ENCODE measurements around the gene TMEM30A.

Gene TMEM30A

GRCh38 chr6:75305573-75305972, 21.0 kb upstream of the TMEM30A start:
- no peak for TF ChIP-seq CTCF (IDR thresholded peaks at IDR 0.05; ENCODE audit: low read depth, low read length, missing control alignments)
- DNase-seq (ENCODE audit: low read depth): no peak
- H3K4me3 ChIP-seq (ENCODE audit: low read depth, low read length): no peak overlapping the region
- in situ Hi-C loops (cut with HindIII; ENCODE audit: low sequenced_read_pairs): no loop called here

DNA sequence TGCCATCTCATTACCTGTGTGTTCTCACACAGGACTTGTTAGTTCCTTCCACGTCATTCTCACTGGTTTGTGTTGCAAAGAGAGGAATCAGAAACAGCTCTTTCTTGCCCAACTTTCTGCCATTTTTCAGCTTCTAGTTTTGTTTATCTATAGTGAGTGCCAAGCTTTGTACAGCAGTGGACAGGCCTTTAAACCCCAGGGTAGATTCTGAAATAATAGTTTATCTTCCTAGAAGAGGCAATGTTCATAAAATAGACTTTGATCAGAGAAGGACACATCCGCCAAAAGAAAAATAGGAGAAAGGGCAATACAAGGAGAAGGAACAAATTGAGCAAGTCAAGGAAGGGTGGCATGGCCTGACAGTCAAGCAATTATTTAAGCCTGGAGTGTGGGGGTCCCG, 17.7 kb upstream of the TMEM30A start:
- in situ Hi-C loops (cut with HindIII; ENCODE audit: low sequenced_read_pairs): no loop called here
- no peak for DNase-seq (ENCODE audit: low read depth)
- TF ChIP-seq CTCF (IDR thresholded peaks at IDR 0.05; ENCODE audit: low read depth, low read length, missing control alignments): no peak
- H3K4me3 ChIP-seq (ENCODE audit: low read depth, low read length): no peak overlapping the region

DNA sequence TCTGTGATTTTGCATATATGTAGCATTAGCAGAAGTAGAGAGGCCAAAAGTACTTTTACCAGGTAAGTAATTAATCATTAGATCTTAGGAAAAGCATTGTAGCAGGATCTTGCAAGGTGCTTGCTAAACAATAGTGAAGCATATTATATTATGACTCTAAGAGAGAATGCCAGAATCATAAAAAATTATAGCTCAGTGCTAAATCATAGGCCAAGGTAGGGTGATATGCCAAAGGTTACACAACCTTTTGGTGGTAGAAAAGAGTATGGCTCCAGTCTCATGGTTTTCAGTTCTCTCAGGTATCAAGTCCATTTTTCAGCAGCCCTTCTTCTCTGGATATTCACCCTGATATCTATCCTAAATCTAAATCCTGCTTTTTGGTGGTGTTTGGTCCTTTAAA, 16.9 kb upstream of the TMEM30A start:
- no peak overlapping the region for H3K4me3 ChIP-seq (ENCODE audit: low read depth, low read length)
- in situ Hi-C loops (cut with HindIII; ENCODE audit: low sequenced_read_pairs): no loop called here
- DNase-seq (ENCODE audit: low read depth): no peak
- no peak for TF ChIP-seq CTCF (IDR thresholded peaks at IDR 0.05; ENCODE audit: low read depth, low read length, missing control alignments)

DNA sequence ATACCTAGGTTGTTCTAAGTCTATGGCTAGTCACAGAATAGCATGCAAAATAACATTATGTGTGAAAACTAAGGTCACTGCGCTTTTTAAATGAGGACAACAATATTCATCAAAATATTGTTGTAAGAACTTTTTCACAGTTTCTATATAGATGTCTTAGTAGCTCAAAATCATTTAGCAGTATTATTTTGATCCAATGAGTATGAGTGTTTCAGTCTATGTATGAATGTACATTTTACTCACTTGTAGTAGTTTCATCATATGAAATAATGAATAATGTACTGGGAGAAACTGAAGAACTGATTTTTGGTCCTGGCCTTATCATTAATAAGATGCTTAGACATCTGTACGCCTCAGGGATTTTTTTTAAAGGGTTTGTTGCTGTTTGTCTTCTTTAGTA, 16.5 kb upstream of the TMEM30A start:
- no peak for DNase-seq (ENCODE audit: low read depth)
- no peak overlapping the region for H3K4me3 ChIP-seq (ENCODE audit: low read depth, low read length)
- TF ChIP-seq CTCF (IDR thresholded peaks at IDR 0.05; ENCODE audit: low read depth, low read length, missing control alignments): no peak
- in situ Hi-C loops (cut with HindIII; ENCODE audit: low sequenced_read_pairs): no loop called here

- DNase-seq (ENCODE audit: low read depth): no peak
- in situ Hi-C loops (cut with HindIII; ENCODE audit: low sequenced_read_pairs): no loop called here
- no peak overlapping the region for H3K4me3 ChIP-seq (ENCODE audit: low read depth, low read length)
- no peak for TF ChIP-seq CTCF (IDR thresholded peaks at IDR 0.05; ENCODE audit: low read depth, low read length, missing control alignments)
Observed at GRCh38 chr6:75300531-75300855, 15.9 kb upstream of the TMEM30A start.

- TF ChIP-seq CTCF (IDR thresholded peaks at IDR 0.05; ENCODE audit: low read depth, low read length, missing control alignments): no peak
- no peak for DNase-seq (ENCODE audit: low read depth)
- in situ Hi-C loops (cut with HindIII; ENCODE audit: low sequenced_read_pairs): no loop called here
- H3K4me3 ChIP-seq (ENCODE audit: low read depth, low read length): no peak overlapping the region
Observed at GRCh38 chr6:75299801-75300530, 15.4 kb upstream of the TMEM30A start.
